ENCODE measurements around the gene XYLT1. TPM values are rescaled to one million over a fixed set of nuclear protein-coding genes. Genes with fewer than 3 reads are reported as not detected.

XYLT1 gene
- total and polyA plus RNA-seq, 10 of the 15 experiments (the other 5 are each of a cell fraction or from before 2014, with no cell fraction given), result 0.88 to 14.8 (median 5.8) TPM

- Histone ChIP-seq H3K4me1 (ENCODE audit: control insufficient read depth, insufficient read depth, low read length) (peaks cover 52% of the 10 kb centered on the region), H2AFZ (ENCODE audit: control insufficient read depth, low read depth, low read length) (no peak overlapping the region), H4K20me1 (ENCODE audit: control insufficient read depth, insufficient read depth) (no peaks in the 10 kb centered on the region), H3K79me2 (ENCODE audit: control insufficient read depth, insufficient read depth, low read length) (no peaks in the 10 kb centered on the region), H3K27ac (ENCODE audit: control insufficient read depth, insufficient read depth) (peak overlapping the region; percentile 36), H3K4me3 (peak overlapping the region; percentile 41; the same call in 1 of the 2 replicates), H3K9me3 (replicated peaks; ENCODE audit: control insufficient read depth, insufficient read depth, low read length) (no peaks in the 10 kb centered on the region), H3K36me3 (ENCODE audit: control insufficient read depth in 2 of 2, insufficient read depth in 2 of 2, low read length in 1 of 2) (no peaks in the 10 kb centered on the region), H3K9ac (ENCODE audit: control insufficient read depth, insufficient read depth, low read length) (peak overlapping the region; percentile 19; the same call in 1 of the 2 replicates), H3K4me2 (ENCODE audit: control insufficient read depth, insufficient read depth) (peak overlapping the region; percentile 72), H3K27me3 (replicated peaks in 1 of 2; ENCODE audit: control insufficient read depth in 2 of 2, insufficient read depth in 2 of 2, low read length in 1 of 2) (no peaks in the 10 kb centered on the region)
- SMC1A ChIA-PET (ENCODE audit: uncharacterized antibody, unreplicated experiment), result interaction anchor here (0.6 to 22.0 kb wide), 23 partner anchors 9 to 298 kb away, joined by 3 to 303 read pairs (median 5); no protein-coding TSS in a partner anchor
- POLR2A ChIA-PET, result interaction anchor here (0.6 to 4.3 kb wide), 8 partner anchors 10 to 158 kb away, joined by 3 to 46 read pairs (median 7); no protein-coding TSS in a partner anchor
- intact Hi-C loops (cut with micrococcal nuclease; ENCODE audit: unreplicated experiment) (loop anchor here (2.0 to 5.0 kb wide), 3 partner anchors 33 to 98 kb away; no protein-coding TSS in a partner anchor), in situ Hi-C loops (cut with MboI) (no loop called here)
- BruUV-seq (replicated peaks), result no TSS peak
- FAIRE-seq (no peak), DNase-seq (ENCODE audit: low read depth, low spot score) (no peak), ATAC-seq (peak; percentile 35)
- RAD21 ChIA-PET (ENCODE audit: unreplicated experiment), result interaction anchor here (0.7 to 13.5 kb wide), 16 partner anchors 9 to 300 kb away, joined by 3 to 162 read pairs (median 4); no protein-coding TSS in a partner anchor
- WGBS (ENCODE audit: insufficient coverage, insufficient replicate concordance, low lambda C conversion rate, missing lambda C conversion rate), result 31% methylated on average over 5 of the region's 5 CpGs
- CTCF ChIA-PET, result interaction anchor here (0.7 to 5.5 kb wide), 10 partner anchors 9 to 108 kb away, joined by 3 to 47 read pairs (median 5); no protein-coding TSS in a partner anchor
- TF ChIP-seq ZNF384 (IDR thresholded peaks at IDR 0.05; ENCODE audit: borderline replicate concordance, low read depth, low read length), result peak; percentile 77
- no peak for TF ChIP-seq NFXL1 (IDR thresholded peaks at IDR 0.05; ENCODE audit: borderline replicate concordance)
Measured at GRCh38 chr16:17368951-17369350, 101.8 kb downstream of the XYLT1 start.

- H3K4me3 ChIP-seq, result no peak overlapping the region
- H2AFZ ChIP-seq (ENCODE audit: control insufficient read depth, low read depth, low read length), result no peak overlapping the region
- ChIA-PET SMC1A (ENCODE audit: uncharacterized antibody, unreplicated experiment) (interaction anchor here (0.9 to 22.0 kb wide), 11 partner anchors 9 to 107 kb away, joined by 3 to 303 read pairs (median 8); no protein-coding TSS in a partner anchor), RAD21 (ENCODE audit: unreplicated experiment) (interaction anchor here (1.0 to 13.5 kb wide), 5 partner anchors 10 to 66 kb away, joined by 3 to 162 read pairs (median 30); no protein-coding TSS in a partner anchor), CTCF (interaction anchor here (1.0 to 5.5 kb wide), 7 partner anchors 14 to 108 kb away, joined by 3 to 47 read pairs (median 15); no protein-coding TSS in a partner anchor), POLR2A (interaction anchor here (2.4 to 4.3 kb wide), 2 partner anchors 23 to 48 kb away, joined by 7 to 46 read pairs; no protein-coding TSS in a partner anchor)
- H3K9me3 ChIP-seq (replicated peaks; ENCODE audit: control insufficient read depth, insufficient read depth, low read length), result no peaks in the 10 kb centered on the region
- DNase-seq (ENCODE audit: low read depth, low spot score) (no peak), ATAC-seq (no peak), FAIRE-seq (no peak)
- 29% methylated on average over 3 of the region's 3 CpGs for WGBS (ENCODE audit: insufficient coverage, insufficient replicate concordance, low lambda C conversion rate, missing lambda C conversion rate)
- BruUV-seq (replicated peaks), result no TSS peak
- intact Hi-C loops (cut with micrococcal nuclease; ENCODE audit: unreplicated experiment), result loop anchor here (2.0 to 5.0 kb wide), 3 partner anchors 34 to 99 kb away; no protein-coding TSS in a partner anchor
- peaks cover 52% of the 10 kb centered on the region for H3K4me1 ChIP-seq (ENCODE audit: control insufficient read depth, insufficient read depth, low read length)
- peak; percentile 24; the same call in 1 of the 2 replicates for TF ChIP-seq ATF7 (IDR thresholded peaks at IDR 0.05; ENCODE audit: low read depth)
- no peak for TF ChIP-seq ZNF217 (IDR thresholded peaks at IDR 0.05)
- H3K27me3 ChIP-seq (replicated peaks in 1 of 2; ENCODE audit: control insufficient read depth in 2 of 2, insufficient read depth in 2 of 2, low read length in 1 of 2), result no peaks in the 10 kb centered on the region
- in situ Hi-C loops (cut with MboI), result no loop called here
- peak overlapping the region; percentile 36; the same call in 1 of the 2 replicates for H3K27ac ChIP-seq (ENCODE audit: control insufficient read depth, insufficient read depth)
- peak overlapping the region; percentile 36 for H3K4me2 ChIP-seq (ENCODE audit: control insufficient read depth, insufficient read depth)
- H4K20me1 ChIP-seq (ENCODE audit: control insufficient read depth, insufficient read depth), result no peaks in the 10 kb centered on the region
- H3K79me2 ChIP-seq (ENCODE audit: control insufficient read depth, insufficient read depth, low read length), result no peaks in the 10 kb centered on the region
- peak overlapping the region; percentile 19; the same call in 1 of the 2 replicates for H3K9ac ChIP-seq (ENCODE audit: control insufficient read depth, insufficient read depth, low read length)
- no peaks in the 10 kb centered on the region for H3K36me3 ChIP-seq (ENCODE audit: control insufficient read depth in 2 of 2, insufficient read depth in 2 of 2, low read length in 1 of 2)
Measured at GRCh38 chr16:17368446-17368845, 102.3 kb downstream of the XYLT1 start.

All from GM12878 (cell line).